BLaER1 treated with 17β-estradiol and CSF1 and Interleukin-3, amounts not matched to agents 10 nM and 100 nM (cell line): ENCODE data around the gene VPS13D.
"Not testable (repeated sequence)": the region's sequence is repeated elsewhere in the genome, so short reads cannot be mapped to it uniquely, and the experiment has no call there.

Experiments
- H3K27ac ChIP-seq, 11 experiments: shearing (Covaris generic); formaldehyde crosslinking; 2 replicates each; pipeline ENCODE4 v1.8.1; 2022
- H3K27me3 ChIP-seq, 11 experiments: shearing (Covaris generic); formaldehyde crosslinking; 2 replicates each; pipeline ENCODE4 v1.8.1; 2022
- H3K36me3 ChIP-seq, 11 experiments: shearing (Covaris generic); formaldehyde crosslinking; 2 replicates each; pipeline ENCODE4 v1.8.1; 2022
- H3K4me1 ChIP-seq, 10 experiments: shearing (Covaris generic); formaldehyde crosslinking; 2 replicates each; pipeline ENCODE4 v1.8.1; 2022
- H3K4me2 ChIP-seq, 11 experiments: shearing (Covaris generic); formaldehyde crosslinking; 2 replicates each; pipeline ENCODE4 v1.8.1; 2022
- H3K4me3 ChIP-seq, 10 experiments: shearing (Covaris generic); formaldehyde crosslinking; 2 replicates each; pipeline ENCODE4 v1.8.1; 2022
- H3K9ac ChIP-seq, 11 experiments: shearing (Covaris generic); formaldehyde crosslinking; 2 replicates each; pipeline ENCODE4 v1.8.1; 2022
- H3K9me3 ChIP-seq, 11 experiments: shearing (Covaris generic); formaldehyde crosslinking; replicated peaks in 1 of 11; 2 replicates each; pipeline ENCODE4 v1.8.1; 2022
- H4K20me1 ChIP-seq, 11 experiments: shearing (Covaris generic); formaldehyde crosslinking; 2 replicates each; pipeline ENCODE4 v1.8.1; 2022
- Cebpa-rat ChIP-seq, 11 experiments: shearing (Covaris generic); IDR thresholded peaks; 2 replicates each; pipeline ENCODE4 v1.8.1; 2022

Gene VPS13D

DNA sequence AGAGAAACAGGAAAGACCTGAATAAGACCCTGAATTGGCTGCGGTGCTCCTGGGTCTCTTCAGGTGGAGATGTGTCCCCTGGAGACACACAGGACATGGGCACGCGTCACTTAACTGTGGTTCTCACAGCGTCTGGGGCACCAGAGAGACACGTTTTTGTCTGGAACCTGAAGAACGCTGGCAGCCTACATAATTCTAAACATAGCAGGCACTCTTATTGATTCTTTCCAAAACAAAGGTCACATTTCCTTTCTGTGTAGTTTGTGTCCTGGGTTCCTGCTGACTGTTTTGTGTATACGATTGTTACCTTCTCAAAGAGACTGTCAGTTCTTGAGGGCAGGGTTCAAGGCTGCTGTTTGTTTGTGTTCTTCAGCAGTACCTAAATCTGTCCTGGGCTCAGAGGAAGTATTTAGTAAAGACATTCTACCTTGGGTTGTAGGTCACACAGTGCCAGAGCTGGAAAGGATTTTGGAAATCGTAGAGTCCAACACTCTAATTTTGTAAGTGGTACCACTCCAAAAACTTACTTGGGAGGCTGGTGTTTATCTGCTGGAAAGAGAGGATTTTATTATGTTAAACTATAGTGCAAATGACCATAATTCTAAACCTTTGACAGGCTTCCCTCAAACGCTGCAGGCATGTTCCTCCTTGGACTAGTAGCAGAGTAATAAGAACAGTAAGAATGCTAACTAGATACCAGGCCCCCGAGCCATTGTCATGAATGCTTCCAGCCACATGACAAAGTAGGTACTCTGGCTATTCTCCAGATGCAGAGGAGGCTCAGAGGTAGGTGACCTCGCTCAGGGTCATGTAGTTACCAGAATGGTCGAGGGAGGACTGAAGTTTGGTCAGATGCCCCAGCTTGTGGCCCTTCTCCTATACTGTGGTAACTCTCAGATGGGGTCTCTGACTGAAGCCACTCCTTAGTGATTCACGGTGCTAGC is 223.8 kb downstream of the VPS13D start:
- Histone ChIP-seq H3K36me3 (peaks cover 10 to 71% (median 50%) of the 10 kb centered on the region in 11 experiments; a peak in 21 of 22 replicates), H3K27ac (peak overlapping the region in 3 of 11 experiments; percentile 2 to 51 (median 33); a peak in 3 of 22 replicates), H3K4me3 (no peak overlapping the region), H3K4me1 (peaks cover 40 to 93% (median 84%) of the 10 kb centered on the region in 10 experiments), H3K9ac (peak overlapping the region in 1 of 11 experiments; percentile 26; a peak in 2 of 22 replicates), H3K4me2 (peak overlapping the region; percentile 14 to 83 (median 77); a peak in 21 of 22 replicates), H3K9me3 (peaks cover 0 to 5% (median 0%) of the 10 kb centered on the region in 11 experiments; a peak in 3 of 22 replicates), H3K27me3 (no peaks in the 10 kb centered on the region), H4K20me1 (peaks cover 0 to 34% (median 0%) of the 10 kb centered on the region in 11 experiments; a peak in 6 of 22 replicates)
- TF ChIP-seq Cebpa-rat (IDR thresholded peaks at IDR 0.05) = no peak

DNA sequence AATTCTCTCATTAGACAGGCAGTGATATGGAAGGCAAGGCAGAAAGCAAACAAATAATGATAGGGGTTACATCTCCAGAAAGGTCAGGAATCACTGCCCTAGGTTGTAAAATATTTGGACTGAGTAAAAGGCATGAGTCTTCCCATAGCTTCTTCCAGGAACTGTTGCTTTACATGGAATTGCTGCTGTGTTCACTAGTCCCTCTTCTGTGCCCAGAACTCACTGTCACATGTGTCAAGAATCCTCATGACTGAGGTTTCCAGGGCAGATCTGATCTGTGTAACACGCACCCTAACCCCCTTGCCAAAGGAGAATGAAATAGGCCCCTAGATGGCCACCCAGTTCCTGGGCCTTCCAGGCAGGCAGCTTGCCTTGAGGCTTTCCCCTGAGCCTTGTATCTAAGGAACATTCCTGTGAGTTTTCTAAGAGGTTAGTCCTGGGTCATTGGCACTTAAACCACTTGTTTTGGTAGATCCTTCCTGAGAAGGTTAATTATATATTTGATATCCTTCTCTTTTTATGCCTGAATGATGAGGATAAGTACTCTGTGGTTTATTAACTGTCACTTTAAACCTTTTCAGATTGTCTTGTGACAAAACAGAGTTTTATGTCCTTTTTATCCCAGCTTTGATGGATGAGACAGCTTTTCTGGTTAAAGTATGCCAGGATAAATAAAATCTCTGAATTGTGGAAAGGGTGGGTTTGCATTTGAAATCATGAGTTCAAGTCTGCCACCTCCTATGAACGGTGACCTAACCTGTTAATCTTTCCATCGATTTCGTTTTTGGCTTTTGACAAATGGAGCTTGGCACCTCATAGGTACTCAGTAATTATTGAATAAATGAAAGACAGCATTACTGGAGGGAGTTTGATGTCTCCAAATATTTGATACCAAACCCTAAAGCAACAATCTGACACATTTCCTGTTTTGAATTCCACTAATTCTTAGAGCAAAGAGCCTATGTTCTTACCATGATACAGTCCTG is 224.9 kb downstream of the VPS13D start:
- TF ChIP-seq Cebpa-rat (IDR thresholded peaks at IDR 0.05) = no peak
- Histone ChIP-seq H3K9ac (peak overlapping the region in 4 of 11 experiments; percentile 5 to 59 (median 27); a peak in 4 of 22 replicates), H3K27ac (peak overlapping the region in 7 of 11 experiments; percentile 1 to 51 (median 23); a peak in 5 of 22 replicates), H3K4me2 (peak overlapping the region; percentile 13 to 83 (median 77); a peak in 21 of 22 replicates), H3K4me3 (peak overlapping the region in 1 of 10 experiments; percentile 19; a peak in 1 of 20 replicates), H3K27me3 (no peaks in the 10 kb centered on the region), H3K4me1 (peaks cover 29 to 84% (median 74%) of the 10 kb centered on the region in 10 experiments), H3K36me3 (peaks cover 17 to 82% (median 60%) of the 10 kb centered on the region in 11 experiments), H3K9me3 (peaks cover 0 to 5% (median 0%) of the 10 kb centered on the region in 11 experiments; a peak in 3 of 22 replicates), H4K20me1 (peaks cover 0 to 25% (median 0%) of the 10 kb centered on the region in 11 experiments; a peak in 5 of 22 replicates)

DNA sequence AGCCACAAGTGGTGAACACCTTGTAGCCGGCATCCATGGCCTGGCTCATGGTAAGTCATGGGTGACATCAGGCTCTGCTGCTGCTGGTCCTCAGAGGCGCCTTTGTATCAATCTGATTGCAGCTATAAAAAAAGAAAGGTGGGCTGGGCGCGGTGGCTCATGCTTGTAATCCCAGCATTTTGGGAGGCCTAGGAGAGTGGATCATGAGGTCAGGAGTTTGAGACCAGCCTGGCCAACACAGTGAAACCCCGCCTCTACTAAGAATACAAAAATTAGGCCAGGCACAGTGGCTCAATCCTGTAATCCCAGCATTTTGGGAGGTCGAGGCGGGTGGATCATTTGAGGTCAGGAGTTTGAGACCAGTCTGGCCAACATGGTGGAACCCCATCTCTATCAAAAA is 226.3 kb downstream of the VPS13D start:
- H3K9ac ChIP-seq, H3K27me3 ChIP-seq, H3K4me3 ChIP-seq, H3K9me3 ChIP-seq, H3K27ac ChIP-seq: not testable (repeated sequence)
- H3K36me3 ChIP-seq = peaks cover 28 to 83% (median 65%) of the 10 kb centered on the region in 11 experiments
- peaks cover 20 to 70% (median 60%) of the 10 kb centered on the region in 10 experiments for H3K4me1 ChIP-seq
- peak overlapping the region in 4 of 11 experiments; percentile 78 to 83 (median 80); a peak in 6 of 22 replicates for H3K4me2 ChIP-seq
- H4K20me1 ChIP-seq = peaks cover 0 to 20% (median 0%) of the 10 kb centered on the region in 11 experiments; a peak in 5 of 22 replicates

- peaks cover 35 to 83% (median 65%) of the 10 kb centered on the region in 11 experiments for H3K36me3 ChIP-seq
- peaks cover 0 to 5% (median 0%) of the 10 kb centered on the region in 11 experiments; a peak in 3 of 22 replicates for H3K9me3 ChIP-seq
- H3K27ac ChIP-seq = no peak overlapping the region
- TF ChIP-seq Cebpa-rat (IDR thresholded peaks at IDR 0.05) = no peak
- H4K20me1 ChIP-seq = peaks cover 0 to 20% (median 0%) of the 10 kb centered on the region in 11 experiments; a peak in 5 of 22 replicates
- H3K27me3 ChIP-seq = no peaks in the 10 kb centered on the region
- H3K4me1 ChIP-seq = peaks cover 20 to 68% (median 59%) of the 10 kb centered on the region in 10 experiments
- peak overlapping the region in 8 of 11 experiments; percentile 19 to 78 (median 54); a peak in 15 of 22 replicates for H3K4me2 ChIP-seq
- no peak overlapping the region for H3K4me3 ChIP-seq
- H3K9ac ChIP-seq = no peak overlapping the region
These were observed 227.1 kb downstream of the VPS13D start for GRCh38 chr1:12456979-12457378.

DNA sequence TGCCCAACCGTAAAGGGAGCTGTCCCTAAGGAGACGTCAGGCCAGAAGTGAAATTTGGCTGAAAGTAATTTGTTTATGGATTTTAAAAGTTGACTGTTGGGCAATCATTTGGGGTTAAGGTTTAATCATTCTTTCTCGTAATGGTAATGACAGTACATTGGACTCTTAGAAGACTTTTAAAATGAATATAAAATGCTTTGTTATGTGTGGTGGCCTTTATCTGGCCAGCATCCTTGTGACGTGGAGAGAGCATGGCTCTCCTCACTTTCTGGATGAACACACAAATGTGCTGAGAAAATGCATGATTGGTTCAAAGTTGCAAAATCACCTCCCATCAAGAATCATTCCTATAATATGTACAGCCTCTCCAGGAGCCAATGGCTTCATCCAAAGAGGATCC is 227.9 kb downstream of the VPS13D start:
- no peak for TF ChIP-seq Cebpa-rat (IDR thresholded peaks at IDR 0.05)
- no peak overlapping the region for H3K4me3 ChIP-seq
- H3K27ac ChIP-seq = no peak overlapping the region
- no peak overlapping the region for H3K9ac ChIP-seq
- no peaks in the 10 kb centered on the region; a peak in 1 of 22 replicates for H3K9me3 ChIP-seq
- H3K36me3 ChIP-seq = peaks cover 41 to 83% (median 67%) of the 10 kb centered on the region in 11 experiments
- peaks cover 20 to 60% (median 54%) of the 10 kb centered on the region in 10 experiments for H3K4me1 ChIP-seq
- H3K27me3 ChIP-seq = no peaks in the 10 kb centered on the region
- peaks cover 0 to 20% (median 0%) of the 10 kb centered on the region in 11 experiments; a peak in 5 of 22 replicates for H4K20me1 ChIP-seq
- peak overlapping the region in 8 of 11 experiments; percentile 19 to 78 (median 54); a peak in 15 of 22 replicates for H3K4me2 ChIP-seq

GRCh38 chr1:12458571-12458970 is 228.7 kb downstream of the VPS13D start:
- no peak overlapping the region for H3K27ac ChIP-seq
- no peak overlapping the region for H3K4me3 ChIP-seq
- TF ChIP-seq Cebpa-rat (IDR thresholded peaks at IDR 0.05) = no peak
- peaks cover 0 to 12% (median 0%) of the 10 kb centered on the region in 11 experiments; a peak in 5 of 22 replicates for H4K20me1 ChIP-seq
- no peak overlapping the region for H3K9ac ChIP-seq
- peaks cover 47 to 88% (median 75%) of the 10 kb centered on the region in 11 experiments for H3K36me3 ChIP-seq
- peaks cover 14 to 52% (median 46%) of the 10 kb centered on the region in 10 experiments for H3K4me1 ChIP-seq
- H3K4me2 ChIP-seq = peak overlapping the region in 6 of 11 experiments; percentile 3 to 78 (median 54); a peak in 9 of 22 replicates
- H3K9me3 ChIP-seq = no peaks in the 10 kb centered on the region; a peak in 1 of 22 replicates
- H3K27me3 ChIP-seq = no peaks in the 10 kb centered on the region

GRCh38 chr1:12460121-12460520 is 230.3 kb downstream of the VPS13D start:
- H3K27ac ChIP-seq = no peak overlapping the region
- H3K4me2 ChIP-seq = no peak overlapping the region
- TF ChIP-seq Cebpa-rat (IDR thresholded peaks at IDR 0.05) = no peak
- H3K4me3 ChIP-seq = no peak overlapping the region
- no peaks in the 10 kb centered on the region; a peak in 1 of 22 replicates for H4K20me1 ChIP-seq
- H3K9ac ChIP-seq = no peak overlapping the region
- H3K36me3 ChIP-seq = peaks cover 52 to 98% (median 90%) of the 10 kb centered on the region in 11 experiments
- H3K9me3 ChIP-seq = no peaks in the 10 kb centered on the region; a peak in 1 of 22 replicates
- peaks cover under 1 to 37% (median 30%) of the 10 kb centered on the region in 10 experiments; a peak in 16 of 20 replicates for H3K4me1 ChIP-seq
- H3K27me3 ChIP-seq = no peaks in the 10 kb centered on the region
